Brain microvascular endothelial cell (primary cell): Measurements from ENCODE around the gene KLHL21.
"Not testable (repeated sequence)": the region's sequence is repeated elsewhere in the genome, so short reads cannot be mapped to it uniquely, and the experiment has no call there.

Experiments used
- DNase-seq: peaks from one replicate; pipeline ENCODE4 v3.0.0-alpha.2; 2020
- H3K27ac ChIP-seq: fragments of 250-450 bp; sonication (Bioruptor Pico); 2 replicates; pipeline ENCODE4 v1.5.1; 2020; ENCODE audit warnings: mild to moderate bottlenecking, moderate library complexity
- H3K27me3 ChIP-seq: fragments of 250-450 bp; sonication (Bioruptor Pico); replicated peaks from 2 replicates; pipeline ENCODE4 v1.5.1; 2020; ENCODE audit warnings: mild to moderate bottlenecking
- H3K36me3 ChIP-seq: fragments of 250-450 bp; sonication (Bioruptor Pico); replicated peaks from 2 replicates; pipeline ENCODE4 v1.5.1; 2020; ENCODE audit warnings: mild to moderate bottlenecking
- H3K4me3 ChIP-seq: 2 replicates; pipeline ENCODE4 v1.5.1; 2011; ENCODE audit warnings: low read depth, mild to moderate bottlenecking, control low read depth, low read length, moderate library complexity
- CTCF ChIP-seq: IDR thresholded peaks from 2 replicates; pipeline ENCODE4 v1.5.1; 2011; ENCODE audit warnings: low read depth, mild to moderate bottlenecking, moderate library complexity, low read length, control low read depth, inconsistent platforms; ENCODE audit errors: missing control alignments
- in situ Hi-C: cut with HindIII; loops from 2 replicates; pipeline ENCODE4 v1.10.0; 2017; ENCODE audit warnings: low sequenced_read_pairs, low pct_ligation_motif_present

The KLHL21 gene

GRCh38 chr1:6602669-6603237 lies at the start of gene KLHL21:
Gene KLHL21, minus strand, starts transcription at chr1:6602869. Its CDS starts 52 bp downstream, at chr1:6602817.
- in situ Hi-C loops: no loop called here
- peak within 1 kb of the TSS; percentile 78 for H3K4me3 ChIP-seq
- peaks cover 6% of the 10 kb centered on the region for H3K36me3 ChIP-seq
- no peaks in the 10 kb centered on the region for H3K27me3 ChIP-seq
- peak within 1 kb of the TSS; percentile 95 for H3K27ac ChIP-seq
- peak; percentile 69 for DNase-seq
- no peak for TF ChIP-seq CTCF

- in situ Hi-C loops: no loop called here
- no peak overlapping the region for H3K4me3 ChIP-seq
- TF ChIP-seq CTCF: no peak
- H3K27me3 ChIP-seq: no peaks in the 10 kb centered on the region
- no peak overlapping the region for H3K27ac ChIP-seq
- H3K36me3 ChIP-seq: peaks cover 23% of the 10 kb centered on the region
- DNase-seq: no peak
These were observed 49.2 kb upstream of the KLHL21 start for GRCh38 chr1:6651909-6652308.

GRCh38 chr1:6648556-6648955 lies 45.9 kb upstream of the KLHL21 start:
- peaks cover 42% of the 10 kb centered on the region for H3K36me3 ChIP-seq
- no peak for TF ChIP-seq CTCF
- H3K27ac ChIP-seq: no peak overlapping the region
- no peaks in the 10 kb centered on the region for H3K27me3 ChIP-seq
- H3K4me3 ChIP-seq: no peak overlapping the region
- no peak for DNase-seq
- in situ Hi-C loops: no loop called here

GRCh38 chr1:6646499-6647148 lies 44.0 kb upstream of the KLHL21 start:
- Histone ChIP-seq H3K27me3 (no peaks in the 10 kb centered on the region), H3K27ac (no peak overlapping the region), H3K4me3 (no peak overlapping the region), H3K36me3 (peaks cover 41% of the 10 kb centered on the region)
- peak; percentile 69 for TF ChIP-seq CTCF
- DNase-seq: peak; percentile 31
- in situ Hi-C loops: no loop called here

GRCh38 chr1:6645018-6645417 lies 42.3 kb upstream of the KLHL21 start:
- no peak overlapping the region for H3K27ac ChIP-seq
- no peak for TF ChIP-seq CTCF
- in situ Hi-C loops: no loop called here

GRCh38 chr1:6640867-6641266 lies 38.2 kb upstream of the KLHL21 start:
- H3K27me3 ChIP-seq, DNase-seq, H3K4me3 ChIP-seq, H3K27ac ChIP-seq, in situ Hi-C loops: not testable (repeated sequence)
- peaks cover 72% of the 10 kb centered on the region for H3K36me3 ChIP-seq

More at GRCh38 chr1:6645018-6645417, 42.3 kb upstream of the KLHL21 start:
- Histone ChIP-seq H3K4me3 (no peak overlapping the region), H3K27me3 (no peaks in the 10 kb centered on the region), H3K36me3 (peaks cover 43% of the 10 kb centered on the region)
- DNase-seq: no peak
